HG03159 (cell line): ENCODE measurements around the gene NAALADL1.
A peak's percentile ranks its signal among the peaks of the same experiment; 100 is the strongest.
"Not testable (repeated sequence)": the region's sequence is repeated elsewhere in the genome, so short reads cannot be mapped to it uniquely, and the experiment has no call there.

Experiments
- ATAC-seq: cut with Tn5 transposase; IDR thresholded peaks from one replicate; pipeline ENCODE4 v1.9.1; 2021; ENCODE audit warnings: mild to moderate bottlenecking, moderate library complexity; ENCODE audit not compliant: unreplicated experiment

NAALADL1 gene

DNA sequence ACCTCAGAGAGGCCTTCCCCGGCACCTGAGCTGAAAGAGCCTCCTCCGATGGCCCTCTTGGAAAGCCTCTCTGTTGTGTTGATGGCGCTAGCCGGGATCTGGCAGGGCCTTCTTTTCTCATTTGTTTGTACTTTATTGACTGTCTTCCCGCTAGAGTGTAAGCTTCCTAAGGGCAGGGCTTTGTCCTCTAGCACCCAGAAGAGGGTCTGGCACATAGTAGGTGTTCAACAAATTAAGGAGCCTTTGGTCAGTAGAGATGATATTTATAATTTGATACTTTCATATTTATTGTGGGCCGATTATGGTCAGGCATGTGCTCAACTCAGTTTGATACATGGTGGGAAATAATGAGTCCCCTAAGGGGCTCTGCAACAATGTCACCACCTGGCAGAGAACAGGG, 40.4 kb downstream of the NAALADL1 start:
- no peak for ATAC-seq

- no peak for ATAC-seq
These were observed 41.6 kb downstream of the NAALADL1 start for GRCh38 chr11:65016705-65017104.

- no peak for ATAC-seq
These were observed 43.6 kb downstream of the NAALADL1 start for GRCh38 chr11:65014726-65015227.

- ATAC-seq = peak; percentile 74
These were observed 44.2 kb downstream of the NAALADL1 start, which contains the start of gene ARL2 for GRCh38 chr11:65013888-65014725. ARL2 (plus strand) TSS chr11:65014160; CDS start chr11:65014208, 48 bp downstream.

DNA sequence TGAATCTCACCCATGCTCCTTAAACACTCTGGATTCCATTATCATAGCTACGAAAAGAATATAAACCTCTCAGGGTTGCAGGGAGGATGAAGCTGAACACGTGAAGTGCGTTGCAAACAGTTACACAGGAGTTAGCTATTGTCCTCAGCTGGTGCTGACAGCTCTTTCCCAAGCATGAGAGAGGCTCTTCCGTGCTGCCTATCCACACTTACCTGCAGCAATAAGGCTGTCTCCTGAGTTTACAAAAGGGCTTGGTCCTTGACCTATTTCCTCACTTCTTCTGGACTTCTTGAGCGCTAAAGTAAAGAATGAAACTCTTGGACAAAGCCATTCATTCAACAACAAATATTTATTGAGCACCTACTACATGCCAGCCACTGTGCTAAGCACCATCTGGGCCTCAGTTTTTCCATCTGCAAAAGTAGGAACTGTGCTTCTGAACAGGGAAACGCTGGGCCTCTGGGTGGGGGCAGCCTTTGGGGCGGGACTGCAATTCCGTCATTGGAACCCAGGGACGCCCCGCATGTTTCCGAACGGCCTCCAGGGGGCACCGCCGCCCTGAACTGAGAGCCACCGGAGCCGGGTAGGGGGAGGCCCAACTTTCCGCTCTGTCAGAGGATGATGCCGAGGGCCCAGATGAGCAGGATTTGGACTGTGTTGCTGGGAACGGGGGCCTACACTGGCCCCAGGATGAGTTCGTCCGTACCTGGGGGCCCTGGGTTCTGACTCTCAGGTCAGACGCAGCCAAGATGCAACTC, 45.0 kb downstream of the NAALADL1 start:
- peak; percentile 68 for ATAC-seq

DNA sequence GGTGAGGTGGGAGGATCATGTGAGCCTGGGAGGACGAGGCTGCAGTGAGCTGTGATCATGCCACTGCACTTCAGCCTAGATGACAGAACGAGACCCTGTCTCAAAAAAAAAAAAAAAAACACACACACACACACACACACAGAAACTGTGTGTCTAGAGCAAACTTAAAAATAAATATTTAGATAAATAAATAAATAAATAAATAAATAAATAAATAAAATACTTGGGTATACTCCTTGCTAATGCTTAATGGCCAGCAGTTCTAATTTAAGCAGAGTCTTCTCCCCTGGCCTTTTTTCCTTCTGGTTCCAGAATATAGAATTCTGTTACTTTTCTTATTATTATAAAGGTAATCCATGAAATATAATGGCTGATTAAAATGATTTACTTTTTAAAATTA, 49.5 kb downstream of the NAALADL1 start:
- no peak for ATAC-seq

- ATAC-seq = no peak
These were observed 50.3 kb downstream of the NAALADL1 start for GRCh38 chr11:65008016-65008415.

GRCh38 chr11:65003968-65004367, 54.4 kb downstream of the NAALADL1 start:
- ATAC-seq = not testable (repeated sequence)

GRCh38 chr11:65003282-65003681, 55.1 kb downstream of the NAALADL1 start:
- ATAC-seq = no peak

DNA sequence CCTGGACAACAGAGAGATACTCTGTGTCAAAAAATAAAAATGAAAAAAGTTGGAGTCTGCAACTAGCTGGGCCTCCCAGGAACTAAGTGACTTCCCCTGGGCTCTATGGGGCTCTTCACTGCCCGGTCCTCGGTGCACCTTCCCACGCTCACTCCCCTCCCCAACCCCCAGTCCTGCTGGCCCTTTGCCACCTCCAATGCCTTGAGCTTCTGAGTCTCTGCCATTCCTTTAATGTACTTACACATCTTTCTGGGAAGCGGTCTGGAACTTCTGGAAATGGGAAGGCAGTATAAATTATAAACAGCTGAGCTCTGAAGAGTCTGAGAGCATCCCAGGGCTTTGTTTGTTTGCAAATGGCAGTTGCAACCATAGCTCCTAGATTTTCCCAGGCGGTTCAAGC, 55.6 kb downstream of the NAALADL1 start:
- no peak for ATAC-seq

GRCh38 chr11:64999478-64999877, 58.9 kb downstream of the NAALADL1 start:
- no peak for ATAC-seq

DNA sequence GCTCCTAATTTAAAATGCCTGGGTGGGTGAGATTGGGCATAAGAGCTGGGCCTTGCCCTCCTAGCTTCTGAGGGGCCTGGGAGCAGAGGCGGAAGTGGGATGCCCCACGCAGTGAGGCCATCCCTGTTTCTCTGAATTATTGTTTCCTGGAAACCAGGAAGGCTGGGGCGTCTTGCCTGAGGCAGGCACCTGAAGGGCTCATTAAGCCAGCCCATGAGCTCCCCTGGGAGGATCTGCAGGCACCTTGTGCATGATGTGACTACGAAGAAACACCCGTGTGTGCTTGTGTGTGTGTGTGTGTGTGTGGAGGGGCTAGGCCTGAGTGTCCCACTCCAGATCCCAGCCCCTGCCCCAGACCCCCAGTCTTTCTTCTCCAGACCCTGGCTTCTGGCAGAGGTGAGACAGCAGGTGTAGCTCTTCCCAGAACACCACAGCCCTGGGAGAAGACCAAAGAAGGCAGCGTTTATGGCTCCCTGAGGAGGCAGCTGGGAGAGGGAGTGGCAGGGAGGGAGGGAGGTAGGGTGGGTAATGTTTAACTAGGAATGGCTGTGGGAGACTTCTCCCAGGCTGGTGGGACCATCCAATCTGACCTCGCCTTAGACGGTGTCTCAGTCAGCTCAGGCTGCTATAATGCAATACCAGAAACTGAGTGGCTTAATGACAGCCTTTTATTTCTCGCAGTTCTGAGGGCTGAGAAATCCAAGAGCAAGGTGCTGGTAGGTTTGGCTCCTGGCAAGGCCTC, 59.5 kb downstream of the NAALADL1 start:
- no peak for ATAC-seq

DNA sequence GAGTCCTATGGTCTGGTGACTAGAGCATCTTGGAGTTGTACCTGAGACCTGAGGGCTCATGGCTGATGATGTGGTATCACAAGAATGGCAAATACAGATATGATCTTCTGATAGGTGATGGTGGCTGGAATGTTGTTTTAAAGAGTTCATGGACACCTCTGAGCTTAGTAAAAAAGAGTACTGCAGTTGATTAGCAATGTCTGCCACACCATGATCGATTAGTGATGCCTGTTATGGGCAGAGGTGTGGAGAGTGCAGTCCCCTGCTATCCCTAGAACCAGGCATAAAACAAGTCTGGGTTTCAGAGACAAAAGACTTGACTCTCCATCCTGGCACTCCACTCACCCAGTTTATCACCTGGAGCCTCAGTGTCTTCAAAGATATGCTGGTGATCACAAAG, 60.2 kb downstream of the NAALADL1 start:
- ATAC-seq = no peak

- ATAC-seq = no peak
These were observed 61.5 kb downstream of the NAALADL1 start, which contains the start of gene BATF2 for GRCh38 chr11:64996710-64997380. BATF2 (minus strand) TSS chr11:64996971; CDS start chr11:64996914, 57 bp downstream.

- ATAC-seq = no peak
These were observed 62.0 kb downstream of the NAALADL1 start for GRCh38 chr11:64996327-64996709.
